NCI-H1436 treated with DMSO at 0.1 percent for 48 hours (cell line): ENCODE results near the gene NBEA.
"Not testable (repeated sequence)": the region's sequence is repeated elsewhere in the genome, so short reads cannot be mapped to it uniquely, and the experiment has no call there.

Experiments used
- DNase-seq: peaks from one replicate; lab custom pipeline; 2025; lab: John Stamatoyannopoulos, UW

Gene NBEA

GRCh38 chr13:35058585-35058984, 116.5 kb downstream of the NBEA start:
- not testable (repeated sequence) for DNase-seq

- DNase-seq = no peak
Measured at GRCh38 chr13:35086667-35087066, 144.6 kb downstream of the NBEA start.

GRCh38 chr13:35092251-35092650, 150.2 kb downstream of the NBEA start:
- DNase-seq = no peak

- no peak for DNase-seq
Measured at GRCh38 chr13:35092751-35093150, 150.7 kb downstream of the NBEA start.

- DNase-seq = no peak
Measured at GRCh38 chr13:35093356-35093755, 151.3 kb downstream of the NBEA start.

GRCh38 chr13:35106771-35107170, 164.7 kb downstream of the NBEA start:
- DNase-seq = not testable (repeated sequence)

GRCh38 chr13:35107535-35107934, 165.5 kb downstream of the NBEA start:
- no peak for DNase-seq

GRCh38 chr13:35113612-35114011, 171.5 kb downstream of the NBEA start:
- DNase-seq = not testable (repeated sequence)

- no peak for DNase-seq
Measured at GRCh38 chr13:35127466-35127865, 185.4 kb downstream of the NBEA start.

- no peak for DNase-seq
Measured at GRCh38 chr13:35129500-35129899, 187.4 kb downstream of the NBEA start.

- DNase-seq = no peak
Measured at GRCh38 chr13:35131471-35131870, 189.4 kb downstream of the NBEA start.

- no peak for DNase-seq
Measured at GRCh38 chr13:35136585-35136984, 194.5 kb downstream of the NBEA start.

GRCh38 chr13:35139591-35139990, 197.5 kb downstream of the NBEA start:
- DNase-seq = no peak

GRCh38 chr13:35140321-35140720, 198.3 kb downstream of the NBEA start:
- no peak for DNase-seq

- no peak for DNase-seq
Measured at GRCh38 chr13:35140831-35141230, 198.8 kb downstream of the NBEA start.

- DNase-seq = no peak
Measured at GRCh38 chr13:35143123-35143522, 201.1 kb downstream of the NBEA start.

- DNase-seq = no peak
Measured at GRCh38 chr13:35144166-35144890, 202.3 kb downstream of the NBEA start.

- DNase-seq = no peak
Measured at GRCh38 chr13:35146686-35147085, 204.6 kb downstream of the NBEA start.

- no peak for DNase-seq
Measured at GRCh38 chr13:35157143-35157755, 215.2 kb downstream of the NBEA start.

- no peak for DNase-seq
Measured at GRCh38 chr13:35159041-35159440, 217.0 kb downstream of the NBEA start.

- DNase-seq = no peak
Measured at GRCh38 chr13:35160896-35161295, 218.8 kb downstream of the NBEA start.

- DNase-seq = no peak
Measured at GRCh38 chr13:35162420-35162819, 220.3 kb downstream of the NBEA start.

GRCh38 chr13:35163674-35164073, 221.6 kb downstream of the NBEA start:
- DNase-seq = no peak
